Tibial artery (tissue), 4 donors: Measurements from ENCODE around the gene NEUROG1.
"Not testable (repeated sequence)": the region's sequence is repeated elsewhere in the genome, so short reads cannot be mapped to it uniquely, and the experiment has no call there.

Experiments
- DNase-seq, 2 donors: peaks; one replicate each; pipeline ENCODE4 v3.0.0-alpha.2; 2019
- H3K27ac ChIP-seq, 2 donors: fragments of 200-600 bp; sonication (generic) in 1 of 2; 1 replicate in 1 of 2; 2 replicates in 1 of 2; pipeline ENCODE4 v1.5.1; 2018 to 2019; ENCODE audit warnings: mild to moderate bottlenecking in 1 of 2
- H3K27me3 ChIP-seq, 2 donors: fragments of 200-600 bp; sonication (generic) in 1 of 2; one replicate each; pipeline versions ENCODE4 v1.5.1 to v1.6.0; 2016 to 2019
- H3K36me3 ChIP-seq, 3 donors: fragments of 200-600 bp; sonication (generic) in 2 of 3; one replicate each; pipeline ENCODE4 v1.5.1; 2016 to 2019; ENCODE audit warnings: mild to moderate bottlenecking in 2 of 3
- H3K4me1 ChIP-seq, 4 donors: fragments of 200-600 bp; sonication (generic) in 2 of 4; 1 replicate in 3 of 4; 2 replicates in 1 of 4; pipeline ENCODE4 v1.5.1; 2016 to 2019
- H3K4me3 ChIP-seq, 2 donors: fragments of 200-600 bp; sonication (generic) in 1 of 2; 1 replicate in 1 of 2; 2 replicates in 1 of 2; pipeline ENCODE4 v1.5.1; 2018 to 2019; ENCODE audit warnings: mild to moderate bottlenecking in 2 of 2
- H3K9me3 ChIP-seq, 3 donors: fragments of 200-600 bp; sonication (generic) in 1 of 3; one replicate each; pipeline ENCODE4 v1.5.1; 2016 to 2019
- intact Hi-C: fragments of 100-400 bp; cut with DNase I; formaldehyde crosslinking; loops from one replicate; pipeline ENCODE4 v1.15.0; 2023; ENCODE audit warnings: low total_unique reads
- TF ChIP-seq, protein P1 (sequence below), 2 experiments: fragments of 200-600 bp in 1 of 2; fragments of 450-650 bp in 1 of 2; IDR thresholded peaks; one replicate each; pipeline ENCODE4 v1.5.1; 2017 to 2019; ENCODE audit warnings: antibody characterized with exemption in 2 of 2, mild to moderate bottlenecking in 1 of 2, moderate library complexity in 1 of 2

NEUROG1 gene

DNA sequence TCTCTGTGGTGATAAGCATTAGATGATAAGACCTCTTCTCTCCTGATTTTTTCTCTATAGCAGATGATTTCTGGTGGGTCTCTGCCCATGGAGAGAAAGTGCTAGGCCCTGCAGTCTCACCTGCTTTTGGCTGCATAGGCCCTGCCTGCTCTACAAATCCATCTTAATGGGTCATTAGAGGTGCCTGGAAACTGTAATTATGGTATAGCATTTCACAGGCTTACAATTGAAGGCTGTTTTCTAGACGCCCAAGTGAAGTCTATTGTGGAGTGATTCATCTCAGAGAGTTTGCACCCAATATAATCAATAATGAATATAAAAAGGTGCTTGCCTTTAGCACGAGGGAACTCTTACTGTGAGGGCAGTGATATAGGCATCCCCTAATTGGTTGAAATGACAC is 33.8 kb downstream of the NEUROG1 start:
- Histone ChIP-seq H3K9me3 (no peaks in the 10 kb centered on the region), H3K36me3 (no peaks in the 10 kb centered on the region), H3K4me3 (no peak overlapping the region), H3K4me1 (peaks cover 0 to 5% (median 0%) of the 10 kb centered on the region in 4 donors), H3K27ac (no peak overlapping the region), H3K27me3 (peaks cover 0 to 7% of the 10 kb centered on the region in 2 donors)
- TF ChIP-seq, protein P1, sequence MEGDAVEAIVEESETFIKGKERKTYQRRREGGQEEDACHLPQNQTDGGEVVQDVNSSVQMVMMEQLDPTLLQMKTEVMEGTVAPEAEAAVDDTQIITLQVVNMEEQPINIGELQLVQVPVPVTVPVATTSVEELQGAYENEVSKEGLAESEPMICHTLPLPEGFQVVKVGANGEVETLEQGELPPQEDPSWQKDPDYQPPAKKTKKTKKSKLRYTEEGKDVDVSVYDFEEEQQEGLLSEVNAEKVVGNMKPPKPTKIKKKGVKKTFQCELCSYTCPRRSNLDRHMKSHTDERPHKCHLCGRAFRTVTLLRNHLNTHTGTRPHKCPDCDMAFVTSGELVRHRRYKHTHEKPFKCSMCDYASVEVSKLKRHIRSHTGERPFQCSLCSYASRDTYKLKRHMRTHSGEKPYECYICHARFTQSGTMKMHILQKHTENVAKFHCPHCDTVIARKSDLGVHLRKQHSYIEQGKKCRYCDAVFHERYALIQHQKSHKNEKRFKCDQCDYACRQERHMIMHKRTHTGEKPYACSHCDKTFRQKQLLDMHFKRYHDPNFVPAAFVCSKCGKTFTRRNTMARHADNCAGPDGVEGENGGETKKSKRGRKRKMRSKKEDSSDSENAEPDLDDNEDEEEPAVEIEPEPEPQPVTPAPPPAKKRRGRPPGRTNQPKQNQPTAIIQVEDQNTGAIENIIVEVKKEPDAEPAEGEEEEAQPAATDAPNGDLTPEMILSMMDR (IDR thresholded peaks at IDR 0.05): no peak
- intact Hi-C loops: no loop called here
- no peak for DNase-seq

DNA sequence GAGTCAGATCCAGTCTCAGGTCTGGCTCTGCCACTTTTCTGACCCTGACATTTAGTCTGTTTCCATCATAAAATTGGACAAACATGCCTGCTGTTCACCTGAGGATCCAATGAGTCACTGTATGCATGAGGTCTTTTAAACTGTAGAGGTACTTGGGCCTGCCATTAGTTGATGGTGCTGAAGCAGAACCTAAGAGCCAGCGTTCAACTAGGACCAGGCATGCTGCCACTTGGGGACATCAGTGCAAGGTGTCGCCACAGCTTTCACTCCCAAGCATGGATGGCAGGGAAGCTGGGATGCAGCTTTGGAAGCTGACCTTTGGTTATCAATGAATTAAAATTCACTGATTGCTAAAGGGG is 37.1 kb downstream of the NEUROG1 start:
- Histone ChIP-seq H3K4me1 (peaks cover 0 to 7% (median 3%) of the 10 kb centered on the region in 4 donors), H3K27ac (no peak overlapping the region), H3K4me3 (no peak overlapping the region), H3K36me3 (no peaks in the 10 kb centered on the region), H3K27me3 (no peaks in the 10 kb centered on the region), H3K9me3 (no peaks in the 10 kb centered on the region)
- intact Hi-C loops: no loop called here
- TF ChIP-seq, protein P1 (IDR thresholded peaks at IDR 0.05): no peak
- no peak for DNase-seq

DNA sequence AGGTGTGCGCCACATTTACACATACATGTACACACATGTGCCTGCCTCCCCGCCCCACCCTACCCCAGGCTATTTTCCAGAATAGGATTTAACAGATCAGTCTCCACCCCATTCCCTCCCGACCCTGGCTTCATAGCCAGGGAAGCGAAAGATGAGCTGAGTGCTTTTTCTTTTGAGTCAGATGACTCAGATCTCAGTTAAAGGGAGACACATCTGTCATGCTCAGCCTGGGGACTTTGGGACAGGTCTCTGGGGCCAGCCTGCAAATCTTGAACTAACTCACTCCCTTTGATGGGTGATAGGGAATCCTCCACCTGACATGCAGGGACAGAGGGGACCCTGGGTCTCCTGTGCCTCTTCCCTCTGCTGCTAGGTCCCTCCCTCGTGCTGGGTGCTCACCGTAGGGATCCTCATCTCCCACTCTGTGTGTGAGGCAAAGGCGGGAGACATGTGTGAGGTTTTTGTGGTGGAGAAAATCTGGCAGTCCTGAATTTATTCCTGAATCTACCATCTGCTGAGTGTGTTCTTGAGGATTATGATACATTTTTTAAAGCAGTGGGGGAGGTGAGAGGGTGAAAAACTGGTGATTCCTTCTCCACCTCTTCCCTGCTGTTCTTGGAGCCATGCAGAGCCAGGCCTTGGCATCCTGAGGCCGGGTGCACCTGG is 37.7 kb downstream of the NEUROG1 start:
- Histone ChIP-seq H3K4me1 (peaks cover 0 to 12% (median 3%) of the 10 kb centered on the region in 4 donors), H3K9me3 (no peaks in the 10 kb centered on the region), H3K36me3 (no peaks in the 10 kb centered on the region), H3K27me3 (no peaks in the 10 kb centered on the region), H3K4me3 (no peak overlapping the region), H3K27ac (no peak overlapping the region)
- intact Hi-C loops: no loop called here
- no peak for DNase-seq
- TF ChIP-seq, protein P1 (IDR thresholded peaks at IDR 0.05): no peak

DNA sequence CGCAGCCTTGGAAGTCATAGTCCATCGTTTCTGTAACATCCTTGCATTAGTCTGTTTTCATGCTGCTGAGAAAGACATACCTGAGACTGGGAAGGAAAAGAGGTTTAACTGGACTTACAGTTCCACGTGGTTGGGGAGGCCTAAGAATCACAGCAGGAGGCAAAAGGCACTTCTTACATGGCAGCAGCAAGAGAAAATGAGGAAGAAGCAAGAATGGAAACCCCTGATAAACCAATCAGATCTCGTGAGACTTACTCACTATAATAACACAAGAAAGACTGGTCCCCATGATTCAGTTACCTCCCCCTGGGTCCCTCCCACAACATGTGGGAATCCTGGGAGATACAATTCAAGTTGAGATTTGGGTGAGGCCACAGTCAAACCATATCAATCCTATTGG is 40.2 kb downstream of the NEUROG1 start:
- peaks cover 0 to 12% (median 3%) of the 10 kb centered on the region in 4 donors for H3K4me1 ChIP-seq
- DNase-seq, H3K36me3 ChIP-seq, H3K9me3 ChIP-seq, intact Hi-C loops, H3K27ac ChIP-seq, H3K4me3 ChIP-seq: not testable (repeated sequence)
- H3K27me3 ChIP-seq: peaks cover 0 to 10% of the 10 kb centered on the region in 2 donors

DNA sequence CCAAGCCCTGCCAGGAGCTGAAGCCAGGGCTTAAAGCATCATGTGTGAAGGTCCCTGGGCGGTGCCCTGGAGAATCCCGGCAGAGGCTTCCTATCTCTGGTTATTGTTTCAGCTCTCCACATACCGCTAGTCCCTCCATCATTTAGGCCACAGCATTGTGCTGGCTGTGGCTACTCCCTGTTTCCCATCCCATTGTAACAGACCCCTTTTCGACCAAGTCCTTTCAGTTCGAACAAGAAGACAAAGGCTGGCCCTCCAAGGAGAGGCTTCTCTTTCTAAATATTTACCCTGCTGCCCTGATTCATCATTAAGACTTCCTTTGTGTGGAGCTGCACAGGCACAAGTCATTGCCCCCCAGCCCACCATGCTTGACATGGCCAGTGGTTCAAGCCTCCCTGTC is 41.6 kb downstream of the NEUROG1 start:
- intact Hi-C loops: no loop called here
- H3K4me1 ChIP-seq: peaks cover 0 to 25% (median 12%) of the 10 kb centered on the region in 4 donors
- no peak for DNase-seq
- H3K27ac ChIP-seq: peak overlapping the region; percentile 47 to 58
- no peak overlapping the region for H3K4me3 ChIP-seq
- TF ChIP-seq, protein P1 (IDR thresholded peaks at IDR 0.05): no peak
- H3K9me3 ChIP-seq: no peaks in the 10 kb centered on the region
- no peaks in the 10 kb centered on the region for H3K36me3 ChIP-seq
- H3K27me3 ChIP-seq: peaks cover 0 to 23% of the 10 kb centered on the region in 2 donors

DNA sequence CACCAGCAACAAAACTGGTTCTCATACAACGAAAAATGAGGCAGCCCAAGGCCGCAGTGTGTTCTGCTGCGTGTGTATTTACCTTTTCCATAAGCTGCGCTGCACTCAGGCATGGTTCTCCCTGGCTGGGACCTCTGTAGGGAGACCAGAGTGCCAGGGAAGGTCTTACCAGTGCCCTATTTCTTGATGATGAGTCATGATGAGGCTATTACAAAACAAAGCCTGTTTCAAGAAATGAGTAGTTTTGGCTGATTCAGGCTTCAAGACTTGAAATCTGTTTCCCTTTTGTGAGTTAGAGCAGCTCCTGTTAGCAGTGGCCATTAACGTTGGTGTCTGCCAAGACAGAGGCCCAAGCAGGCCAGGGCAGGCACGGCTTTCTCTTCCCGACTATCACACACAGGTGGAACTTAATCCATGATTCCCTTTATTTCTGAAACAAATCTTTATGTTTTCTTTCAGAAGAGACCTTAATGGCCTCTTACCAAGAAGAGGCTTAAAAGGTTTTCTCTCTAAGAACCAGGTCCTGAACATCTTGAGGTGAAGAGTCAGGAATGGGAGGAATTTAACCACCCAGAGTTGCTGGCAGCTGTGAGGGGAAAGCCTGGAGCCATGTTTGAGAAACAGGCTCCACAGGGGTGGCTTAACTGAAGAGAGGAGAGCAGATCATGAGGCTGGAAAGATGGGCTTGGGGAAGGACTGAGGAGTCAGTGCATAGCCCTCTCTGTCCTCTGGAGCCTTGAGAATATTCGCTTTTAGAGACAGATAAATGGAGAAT is 42.2 kb downstream of the NEUROG1 start:
- Histone ChIP-seq H3K27me3 (peaks cover 0 to 29% of the 10 kb centered on the region in 2 donors), H3K36me3 (no peaks in the 10 kb centered on the region), H3K4me1 (peaks cover 0 to 31% (median 18%) of the 10 kb centered on the region in 4 donors), H3K4me3 (no peak overlapping the region), H3K9me3 (no peaks in the 10 kb centered on the region), H3K27ac (peak overlapping the region; percentile 47 to 58)
- TF ChIP-seq, protein P1 (IDR thresholded peaks at IDR 0.05): no peak
- intact Hi-C loops: no loop called here
- DNase-seq: peak; percentile 46 to 58
